Endothelial cell of umbilical vein (primary cell): Measurements from ENCODE around the gene BIRC2.

ENCODE experiments used
- EZH2 ChIP-seq: IDR thresholded peaks from 2 replicates; pipeline ENCODE4 v1.6.1; 2012; ENCODE audit warnings: borderline replicate concordance, low read depth, mild to moderate bottlenecking, moderate library complexity, low read length, inconsistent platforms; ENCODE audit not compliant: severe bottlenecking
- FOS ChIP-seq: IDR thresholded peaks from 2 replicates; pipeline ENCODE4 v1.6.1; 2011; ENCODE audit warnings: mild to moderate bottlenecking, low read length, moderate library complexity, borderline replicate concordance; ENCODE audit not compliant: insufficient read depth
- GATA2 ChIP-seq: IDR thresholded peaks from 2 replicates; pipeline ENCODE4 v1.7.0; 2011; ENCODE audit warnings: low read depth, mild to moderate bottlenecking, moderate library complexity, mixed read lengths, low read length; ENCODE audit not compliant: insufficient read length, insufficient read depth
- JUN ChIP-seq: IDR thresholded peaks from 2 replicates; pipeline ENCODE4 v1.6.1; 2011; ENCODE audit warnings: borderline replicate concordance, low read depth; ENCODE audit not compliant: insufficient read length, insufficient read depth
- MYC ChIP-seq: IDR thresholded peaks from one replicate; pipeline ENCODE4 v1.6.1; 2011; ENCODE audit warnings: mild to moderate bottlenecking, low read depth, low read length
- POLR2A ChIP-seq: IDR thresholded peaks from 2 replicates; pipeline ENCODE4 v1.6.1; 2012; ENCODE audit warnings: low read depth, mild to moderate bottlenecking, control low read depth, low read length
- POLR2AphosphoS5 ChIP-seq: IDR thresholded peaks from 2 replicates; pipeline ENCODE4 v1.6.1; 2012; ENCODE audit warnings: low read depth, mild to moderate bottlenecking, control low read depth, low read length, moderate library complexity; ENCODE audit not compliant: insufficient read depth
- TF ChIP-seq, protein P1 (sequence below), 2 donors: IDR thresholded peaks; 1 replicate in 1 of 2; 2 replicates in 1 of 2; pipeline ENCODE4 v1.5.1; 2011; ENCODE audit warnings: low read length in 2 of 2, mild to moderate bottlenecking in 2 of 2, moderate library complexity in 2 of 2, control low read depth in 1 of 2, inconsistent platforms in 1 of 2, low read depth in 1 of 2; ENCODE audit not compliant: insufficient read depth in 1 of 2; ENCODE audit errors: extremely low read depth in 1 of 2
- TF ChIP-seq, protein P2 (sequence below): IDR thresholded peaks from 2 replicates; pipeline ENCODE4 v1.6.1; 2011; ENCODE audit not compliant: insufficient read depth, insufficient read length

DNA sequence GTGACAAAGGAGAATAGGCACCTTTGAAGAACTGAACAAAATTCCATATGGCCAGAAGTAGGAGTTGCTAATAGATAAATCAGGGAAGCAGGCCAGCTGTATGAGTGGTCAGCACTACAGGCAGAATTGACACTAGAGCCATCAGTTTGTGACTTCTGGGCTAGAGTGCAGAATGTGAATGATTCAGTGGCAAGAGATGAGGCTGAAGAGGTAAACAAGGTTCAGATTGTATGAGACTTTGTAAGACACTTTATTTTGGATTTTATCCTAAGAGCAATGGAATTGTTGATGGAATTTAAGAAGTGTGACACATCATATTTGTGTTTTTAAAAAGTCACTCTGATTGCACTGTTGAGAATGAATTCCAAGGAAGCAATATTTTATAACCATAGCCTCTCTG is 16.8 kb upstream of the BIRC2 start:
- TF ChIP-seq, protein P1, sequence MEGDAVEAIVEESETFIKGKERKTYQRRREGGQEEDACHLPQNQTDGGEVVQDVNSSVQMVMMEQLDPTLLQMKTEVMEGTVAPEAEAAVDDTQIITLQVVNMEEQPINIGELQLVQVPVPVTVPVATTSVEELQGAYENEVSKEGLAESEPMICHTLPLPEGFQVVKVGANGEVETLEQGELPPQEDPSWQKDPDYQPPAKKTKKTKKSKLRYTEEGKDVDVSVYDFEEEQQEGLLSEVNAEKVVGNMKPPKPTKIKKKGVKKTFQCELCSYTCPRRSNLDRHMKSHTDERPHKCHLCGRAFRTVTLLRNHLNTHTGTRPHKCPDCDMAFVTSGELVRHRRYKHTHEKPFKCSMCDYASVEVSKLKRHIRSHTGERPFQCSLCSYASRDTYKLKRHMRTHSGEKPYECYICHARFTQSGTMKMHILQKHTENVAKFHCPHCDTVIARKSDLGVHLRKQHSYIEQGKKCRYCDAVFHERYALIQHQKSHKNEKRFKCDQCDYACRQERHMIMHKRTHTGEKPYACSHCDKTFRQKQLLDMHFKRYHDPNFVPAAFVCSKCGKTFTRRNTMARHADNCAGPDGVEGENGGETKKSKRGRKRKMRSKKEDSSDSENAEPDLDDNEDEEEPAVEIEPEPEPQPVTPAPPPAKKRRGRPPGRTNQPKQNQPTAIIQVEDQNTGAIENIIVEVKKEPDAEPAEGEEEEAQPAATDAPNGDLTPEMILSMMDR (IDR thresholded peaks at IDR 0.05; ENCODE audit: extremely low read depth in 1 of 2, insufficient read depth in 1 of 2, low read depth in 1 of 2, low read length in 2 of 2) = no peak
- no peak for TF ChIP-seq EZH2
- TF ChIP-seq POLR2A = no peak
- no peak for TF ChIP-seq GATA2
- no peak for TF ChIP-seq POLR2AphosphoS5
- no peak for TF ChIP-seq JUN
- TF ChIP-seq, protein P2, sequence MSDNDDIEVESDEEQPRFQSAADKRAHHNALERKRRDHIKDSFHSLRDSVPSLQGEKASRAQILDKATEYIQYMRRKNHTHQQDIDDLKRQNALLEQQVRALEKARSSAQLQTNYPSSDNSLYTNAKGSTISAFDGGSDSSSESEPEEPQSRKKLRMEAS = no peak
- no peak for TF ChIP-seq FOS
- TF ChIP-seq MYC = no peak
